ENCODE data around the gene SH3RF3.

The SH3RF3 gene

GRCh38 chr2:109203246-109204011, 74.4 kb downstream of the SH3RF3 start:
- no peak for DNase-seq (ENCODE audit: low spot score)

GRCh38 chr2:109204412-109204811, 75.4 kb downstream of the SH3RF3 start:
- no peak for DNase-seq (ENCODE audit: low spot score)

GRCh38 chr2:109205447-109205846, 76.4 kb downstream of the SH3RF3 start:
- DNase-seq (ENCODE audit: low spot score), result no peak

- DNase-seq (ENCODE audit: low spot score), result no peak
These were observed 77.7 kb downstream of the SH3RF3 start for GRCh38 chr2:109206569-109207146.

- no peak for DNase-seq (ENCODE audit: low spot score)
These were observed 78.2 kb downstream of the SH3RF3 start for GRCh38 chr2:109207176-109207575.

GRCh38 chr2:109208071-109208950, 79.3 kb downstream of the SH3RF3 start:
- DNase-seq (ENCODE audit: low spot score), result no peak

- DNase-seq (ENCODE audit: low spot score), result no peak
These were observed 79.9 kb downstream of the SH3RF3 start for GRCh38 chr2:109208951-109209335.

GRCh38 chr2:109209412-109209811, 80.4 kb downstream of the SH3RF3 start:
- peak; percentile 13 for DNase-seq (ENCODE audit: low spot score)

GRCh38 chr2:109209941-109210340, 80.9 kb downstream of the SH3RF3 start:
- DNase-seq (ENCODE audit: low spot score), result no peak

GRCh38 chr2:109210431-109211200, 81.6 kb downstream of the SH3RF3 start:
- no peak for DNase-seq (ENCODE audit: low spot score)

GRCh38 chr2:109211315-109211714, 82.3 kb downstream of the SH3RF3 start:
- no peak for DNase-seq (ENCODE audit: low spot score)

GRCh38 chr2:109212836-109213563, 84.0 kb downstream of the SH3RF3 start:
- no peak for DNase-seq (ENCODE audit: low spot score)

GRCh38 chr2:109213646-109214433, 84.8 kb downstream of the SH3RF3 start:
- peak; percentile 83 for DNase-seq (ENCODE audit: low spot score)

GRCh38 chr2:109214651-109215371, 85.8 kb downstream of the SH3RF3 start:
- DNase-seq (ENCODE audit: low spot score), result no peak

GRCh38 chr2:109215866-109216265, 86.9 kb downstream of the SH3RF3 start:
- no peak for DNase-seq (ENCODE audit: low spot score)

GRCh38 chr2:109216332-109216731, 87.3 kb downstream of the SH3RF3 start:
- no peak for DNase-seq (ENCODE audit: low spot score)

GRCh38 chr2:109217362-109218086, 88.5 kb downstream of the SH3RF3 start:
- DNase-seq (ENCODE audit: low spot score), result no peak

- peak; percentile 49 for DNase-seq (ENCODE audit: low spot score)
These were observed 89.2 kb downstream of the SH3RF3 start for GRCh38 chr2:109218087-109218791.

GRCh38 chr2:109218792-109219126, 89.8 kb downstream of the SH3RF3 start:
- DNase-seq (ENCODE audit: low spot score), result no peak

All from LoVo (cell line).